WTC11 (cell line): ENCODE measurements around the gene C16orf54. TPM values are rescaled to one million over a fixed set of nuclear protein-coding genes. Genes with fewer than 3 reads are reported as not detected.
"Not testable (repeated sequence)": the region's sequence is repeated elsewhere in the genome, so short reads cannot be mapped to it uniquely, and the experiment has no call there.

ENCODE experiments used
- ATAC-seq: fragments of 200-7000 bp; cut with Tn5 transposase; 2 replicates; pipeline ENCODE4 v1.10.0; 2021; ENCODE audit warnings: mild to moderate bottlenecking, moderate library complexity
- CTCF ChIA-PET: fragments of 300-600 bp; sonication (Branson Sonifier 250); formaldehyde crosslinking; loops from one replicate; lab custom pipeline; 2021; ENCODE audit warnings: antibody characterized with exemption; lab: Charles Lee
- POLR2A ChIA-PET: fragments of 350-600 bp; sonication (Branson Sonifier 250); formaldehyde crosslinking; loops from one replicate; lab custom pipeline; 2021; ENCODE audit warnings: antibody characterized with exemption; lab: Charles Lee
- DNase-seq: peaks from one replicate; pipeline ENCODE4 v3.0.0; 2021; ENCODE audit warnings: low spot score
- H3K27ac Mint-ChIP-seq: 2 replicates; pipeline ENCODE4 v1.8.0; 2021; ENCODE audit warnings: mixed read lengths
- H3K27me3 Mint-ChIP-seq: 2 replicates; pipeline ENCODE4 v1.8.0; 2021; ENCODE audit warnings: low read depth, mild to moderate bottlenecking, moderate library complexity, mixed read lengths
- H3K36me3 Mint-ChIP-seq: 2 replicates; pipeline ENCODE4 v1.8.0; 2021; ENCODE audit warnings: mixed read lengths
- H3K4me1 Mint-ChIP-seq: 2 replicates; pipeline ENCODE4 v1.8.0; 2022; ENCODE audit warnings: mixed read lengths
- H3K4me3 Mint-ChIP-seq: 2 replicates; pipeline ENCODE4 v1.8.0; 2021; ENCODE audit warnings: mild to moderate bottlenecking, moderate library complexity, mixed read lengths
- H3K9me3 Mint-ChIP-seq: 2 replicates; pipeline ENCODE4 v1.8.0; 2021; ENCODE audit warnings: mixed read lengths
- GABPB1 ChIP-seq: sonication (generic); formaldehyde crosslinking; IDR thresholded peaks from 2 replicates; pipeline ENCODE4 v1.8.1; 2023; ENCODE audit warnings: mild to moderate bottlenecking, missing genetic modification reagents
- GRHL2 ChIP-seq: fragments of 250-450 bp; sonication (Bioruptor Pico); IDR thresholded peaks from 2 replicates; pipeline ENCODE4 v1.8.0; 2022; ENCODE audit warnings: mild to moderate bottlenecking, moderate library complexity; ENCODE audit not compliant: insufficient replicate concordance, severe bottlenecking
- IRF2 ChIP-seq: sonication (generic); formaldehyde crosslinking; IDR thresholded peaks from 2 replicates; pipeline ENCODE4 v1.8.0; 2022; ENCODE audit warnings: low read depth, missing genetic modification reagents, borderline replicate concordance
- JAZF1 ChIP-seq: fragments of 250-450 bp; sonication (Bioruptor Pico); IDR thresholded peaks from 2 replicates; pipeline ENCODE4 v1.9.0; 2021; ENCODE audit warnings: moderate library complexity, mild to moderate bottlenecking, inconsistent platforms
- ZNF232 ChIP-seq: sonication (generic); formaldehyde crosslinking; IDR thresholded peaks from 2 replicates; pipeline ENCODE4 v1.8.0; 2022; ENCODE audit warnings: mild to moderate bottlenecking, missing genetic modification reagents
- ZNF263 ChIP-seq: sonication (generic); formaldehyde crosslinking; IDR thresholded peaks from 2 replicates; pipeline ENCODE4 v1.8.1; 2022; ENCODE audit warnings: low read depth, mild to moderate bottlenecking, moderate library complexity, missing genetic modification reagents
- ZNF416 ChIP-seq: fragments of 250-450 bp; sonication (Bioruptor Pico); IDR thresholded peaks from 2 replicates; pipeline ENCODE4 v1.9.0; 2021; ENCODE audit warnings: mild to moderate bottlenecking, inconsistent platforms
- total RNA-seq: library from RNA; stranded (reverse); gene quantifications from 3 replicates; pipeline ENCODE4 v1.2.3, GENCODE V29; 2021
- TF ChIP-seq, protein P1 (sequence below): sonication (generic); formaldehyde crosslinking; conservative IDR thresholded peaks from 2 replicates; pipeline ENCODE4 v1.8.1; 2022; ENCODE audit warnings: mild to moderate bottlenecking, missing genetic modification reagents
- TF ChIP-seq, protein P2 (sequence below): sonication (generic); formaldehyde crosslinking; IDR thresholded peaks from 2 replicates; pipeline ENCODE4 v1.8.0; 2023; ENCODE audit warnings: missing genetic modification reagents, mild to moderate bottlenecking, borderline replicate concordance
- TF ChIP-seq, protein P3 (sequence below): fragments of 250-450 bp; sonication (Bioruptor Pico); conservative IDR thresholded peaks from 2 replicates; pipeline ENCODE4 v1.9.0; 2021; ENCODE audit warnings: mild to moderate bottlenecking
- TF ChIP-seq, protein P4 (sequence below): fragments of 250-450 bp; sonication (Bioruptor Pico); IDR thresholded peaks from 2 replicates; pipeline ENCODE4 v1.9.0; 2021; ENCODE audit warnings: mild to moderate bottlenecking
- TF ChIP-seq, protein P5 (sequence below): sonication (generic); formaldehyde crosslinking; IDR thresholded peaks from 2 replicates; pipeline ENCODE4 v1.8.1; 2022; ENCODE audit warnings: missing genetic modification reagents, borderline replicate concordance

The C16orf54 gene
- total RNA-seq, 1 experiment from 2014 or later: 0.09 TPM

DNA sequence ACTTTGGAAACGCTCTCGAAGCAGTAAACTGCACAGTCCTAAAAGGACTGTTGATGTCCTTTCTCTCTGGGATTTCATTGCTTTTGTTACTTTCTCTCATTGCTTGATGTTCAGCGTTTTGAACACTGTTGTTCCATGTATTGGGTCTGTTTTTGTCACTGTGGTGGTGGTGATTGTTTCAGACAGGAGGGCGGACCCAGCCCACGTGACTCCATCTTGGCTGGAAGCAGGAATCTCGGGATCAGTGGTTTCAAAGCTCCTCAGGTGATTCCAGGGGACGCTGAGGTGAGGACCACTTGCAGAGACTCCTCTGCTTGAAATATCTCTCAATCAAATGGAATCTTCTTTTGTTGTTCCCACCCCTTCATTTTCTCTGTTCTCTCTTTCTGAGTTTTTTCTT, 18.3 kb downstream of the C16orf54 start:
- ATAC-seq: no peak
- no peak for DNase-seq
- Mint-ChIP-seq H3K4me1 (peaks cover 36% of the 10 kb centered on the region), H3K36me3 (peaks cover 69% of the 10 kb centered on the region), H3K9me3 (no peaks in the 10 kb centered on the region), H3K27ac (peak overlapping the region; percentile 87), H3K4me3 (no peak overlapping the region), H3K27me3 (no peaks in the 10 kb centered on the region)
- ChIA-PET POLR2A (no interaction called here), CTCF (interaction anchor here (1.7 kb wide), 1 partner anchor 62 kb away, joined by 5 read pairs; the partner anchor contains the start of gene KIF22)
- TF ChIP-seq, protein P1, sequence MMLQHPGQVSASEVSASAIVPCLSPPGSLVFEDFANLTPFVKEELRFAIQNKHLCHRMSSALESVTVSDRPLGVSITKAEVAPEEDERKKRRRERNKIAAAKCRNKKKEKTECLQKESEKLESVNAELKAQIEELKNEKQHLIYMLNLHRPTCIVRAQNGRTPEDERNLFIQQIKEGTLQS (CRISPR knock-in tag): no peak
- TF ChIP-seq, protein P2, sequence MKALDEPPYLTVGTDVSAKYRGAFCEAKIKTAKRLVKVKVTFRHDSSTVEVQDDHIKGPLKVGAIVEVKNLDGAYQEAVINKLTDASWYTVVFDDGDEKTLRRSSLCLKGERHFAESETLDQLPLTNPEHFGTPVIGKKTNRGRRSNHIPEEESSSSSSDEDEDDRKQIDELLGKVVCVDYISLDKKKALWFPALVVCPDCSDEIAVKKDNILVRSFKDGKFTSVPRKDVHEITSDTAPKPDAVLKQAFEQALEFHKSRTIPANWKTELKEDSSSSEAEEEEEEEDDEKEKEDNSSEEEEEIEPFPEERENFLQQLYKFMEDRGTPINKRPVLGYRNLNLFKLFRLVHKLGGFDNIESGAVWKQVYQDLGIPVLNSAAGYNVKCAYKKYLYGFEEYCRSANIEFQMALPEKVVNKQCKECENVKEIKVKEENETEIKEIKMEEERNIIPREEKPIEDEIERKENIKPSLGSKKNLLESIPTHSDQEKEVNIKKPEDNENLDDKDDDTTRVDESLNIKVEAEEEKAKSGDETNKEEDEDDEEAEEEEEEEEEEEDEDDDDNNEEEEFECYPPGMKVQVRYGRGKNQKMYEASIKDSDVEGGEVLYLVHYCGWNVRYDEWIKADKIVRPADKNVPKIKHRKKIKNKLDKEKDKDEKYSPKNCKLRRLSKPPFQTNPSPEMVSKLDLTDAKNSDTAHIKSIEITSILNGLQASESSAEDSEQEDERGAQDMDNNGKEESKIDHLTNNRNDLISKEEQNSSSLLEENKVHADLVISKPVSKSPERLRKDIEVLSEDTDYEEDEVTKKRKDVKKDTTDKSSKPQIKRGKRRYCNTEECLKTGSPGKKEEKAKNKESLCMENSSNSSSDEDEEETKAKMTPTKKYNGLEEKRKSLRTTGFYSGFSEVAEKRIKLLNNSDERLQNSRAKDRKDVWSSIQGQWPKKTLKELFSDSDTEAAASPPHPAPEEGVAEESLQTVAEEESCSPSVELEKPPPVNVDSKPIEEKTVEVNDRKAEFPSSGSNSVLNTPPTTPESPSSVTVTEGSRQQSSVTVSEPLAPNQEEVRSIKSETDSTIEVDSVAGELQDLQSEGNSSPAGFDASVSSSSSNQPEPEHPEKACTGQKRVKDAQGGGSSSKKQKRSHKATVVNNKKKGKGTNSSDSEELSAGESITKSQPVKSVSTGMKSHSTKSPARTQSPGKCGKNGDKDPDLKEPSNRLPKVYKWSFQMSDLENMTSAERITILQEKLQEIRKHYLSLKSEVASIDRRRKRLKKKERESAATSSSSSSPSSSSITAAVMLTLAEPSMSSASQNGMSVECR: no peak
- TF ChIP-seq IRF2 (CRISPR knock-in tag) (no peak), GRHL2 (CRISPR knock-in tag) (no peak), ZNF232 (CRISPR knock-in tag) (no peak), ZNF416 (CRISPR knock-in tag) (no peak), ZNF263 (CRISPR knock-in tag) (no peak), JAZF1 (no peak)
- TF ChIP-seq, protein P3, sequence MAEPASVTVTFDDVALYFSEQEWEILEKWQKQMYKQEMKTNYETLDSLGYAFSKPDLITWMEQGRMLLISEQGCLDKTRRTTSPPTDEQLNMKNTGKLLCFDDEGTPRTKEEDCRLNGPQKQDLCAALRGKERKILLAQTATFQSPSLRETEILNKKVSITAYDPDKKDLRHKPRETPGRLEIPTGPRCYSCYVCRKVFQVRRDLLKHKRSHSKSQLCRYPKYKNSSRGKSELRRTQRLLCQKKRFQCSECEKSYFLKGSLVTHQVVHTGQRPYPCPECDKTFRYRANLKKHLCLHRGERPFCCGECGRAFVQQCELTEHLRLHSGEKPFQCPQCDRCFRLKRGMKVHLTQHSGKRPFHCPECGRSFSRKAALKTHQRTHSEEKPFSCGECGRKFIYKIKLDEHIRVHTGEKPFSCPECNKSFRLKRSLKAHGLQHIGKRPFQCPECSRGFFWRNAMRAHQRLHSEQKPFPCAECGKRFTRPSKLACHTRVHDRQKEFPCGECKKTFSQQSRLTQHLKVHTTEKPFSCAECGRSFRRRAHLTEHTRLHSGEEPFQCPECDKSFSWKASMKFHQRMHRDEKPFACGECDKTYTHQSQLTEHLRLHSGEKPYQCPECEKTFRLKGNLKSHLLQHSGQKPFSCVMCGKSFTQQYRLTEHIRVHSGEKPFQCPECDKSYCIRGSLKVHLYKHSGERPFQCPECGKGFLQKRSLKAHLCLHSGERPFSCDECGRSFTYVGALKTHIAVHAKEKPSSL: no peak
- TF ChIP-seq, protein P4, sequence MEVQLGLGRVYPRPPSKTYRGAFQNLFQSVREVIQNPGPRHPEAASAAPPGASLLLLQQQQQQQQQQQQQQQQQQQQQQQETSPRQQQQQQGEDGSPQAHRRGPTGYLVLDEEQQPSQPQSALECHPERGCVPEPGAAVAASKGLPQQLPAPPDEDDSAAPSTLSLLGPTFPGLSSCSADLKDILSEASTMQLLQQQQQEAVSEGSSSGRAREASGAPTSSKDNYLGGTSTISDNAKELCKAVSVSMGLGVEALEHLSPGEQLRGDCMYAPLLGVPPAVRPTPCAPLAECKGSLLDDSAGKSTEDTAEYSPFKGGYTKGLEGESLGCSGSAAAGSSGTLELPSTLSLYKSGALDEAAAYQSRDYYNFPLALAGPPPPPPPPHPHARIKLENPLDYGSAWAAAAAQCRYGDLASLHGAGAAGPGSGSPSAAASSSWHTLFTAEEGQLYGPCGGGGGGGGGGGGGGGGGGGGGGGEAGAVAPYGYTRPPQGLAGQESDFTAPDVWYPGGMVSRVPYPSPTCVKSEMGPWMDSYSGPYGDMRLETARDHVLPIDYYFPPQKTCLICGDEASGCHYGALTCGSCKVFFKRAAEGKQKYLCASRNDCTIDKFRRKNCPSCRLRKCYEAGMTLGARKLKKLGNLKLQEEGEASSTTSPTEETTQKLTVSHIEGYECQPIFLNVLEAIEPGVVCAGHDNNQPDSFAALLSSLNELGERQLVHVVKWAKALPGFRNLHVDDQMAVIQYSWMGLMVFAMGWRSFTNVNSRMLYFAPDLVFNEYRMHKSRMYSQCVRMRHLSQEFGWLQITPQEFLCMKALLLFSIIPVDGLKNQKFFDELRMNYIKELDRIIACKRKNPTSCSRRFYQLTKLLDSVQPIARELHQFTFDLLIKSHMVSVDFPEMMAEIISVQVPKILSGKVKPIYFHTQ (CRISPR knock-in tag): no peak
- TF ChIP-seq, protein P5, sequence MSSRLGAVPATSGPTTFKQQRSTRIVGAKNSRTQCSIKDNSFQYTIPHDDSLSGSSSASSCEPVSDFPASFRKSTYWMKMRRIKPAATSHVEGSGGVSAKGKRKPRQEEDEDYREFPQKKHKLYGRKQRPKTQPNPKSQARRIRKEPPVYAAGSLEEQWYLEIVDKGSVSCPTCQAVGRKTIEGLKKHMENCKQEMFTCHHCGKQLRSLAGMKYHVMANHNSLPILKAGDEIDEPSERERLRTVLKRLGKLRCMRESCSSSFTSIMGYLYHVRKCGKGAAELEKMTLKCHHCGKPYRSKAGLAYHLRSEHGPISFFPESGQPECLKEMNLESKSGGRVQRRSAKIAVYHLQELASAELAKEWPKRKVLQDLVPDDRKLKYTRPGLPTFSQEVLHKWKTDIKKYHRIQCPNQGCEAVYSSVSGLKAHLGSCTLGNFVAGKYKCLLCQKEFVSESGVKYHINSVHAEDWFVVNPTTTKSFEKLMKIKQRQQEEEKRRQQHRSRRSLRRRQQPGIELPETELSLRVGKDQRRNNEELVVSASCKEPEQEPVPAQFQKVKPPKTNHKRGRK (CRISPR knock-in tag): no peak

DNA sequence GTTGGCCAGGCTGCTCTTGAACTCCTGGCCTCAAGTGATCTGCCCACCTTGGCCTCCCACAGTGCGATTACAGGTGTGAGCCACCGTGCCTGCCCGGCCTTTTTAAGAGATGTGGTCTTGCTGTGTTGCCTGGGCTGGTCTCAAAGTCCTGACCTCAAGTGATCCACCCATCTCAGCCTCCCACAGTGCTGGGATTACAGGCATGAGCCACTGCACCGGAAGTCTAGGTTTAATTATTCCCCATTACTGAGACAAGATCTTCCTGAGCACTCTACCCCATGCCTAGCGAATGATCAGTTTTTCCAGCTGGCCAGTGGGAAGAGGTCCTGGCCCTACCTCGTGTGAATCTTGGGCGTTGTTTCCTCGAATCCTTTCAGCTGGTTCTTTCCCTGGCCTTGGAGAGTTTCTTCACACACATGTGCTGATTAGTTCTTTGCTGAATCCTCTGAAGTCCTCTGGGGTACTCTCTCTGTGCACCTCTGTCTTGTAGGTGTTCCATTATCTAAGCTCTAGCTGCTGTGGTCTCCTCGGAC, 18.9 kb downstream of the C16orf54 start:
- POLR2A ChIA-PET: no interaction called here
- Mint-ChIP-seq H3K27me3 (no peaks in the 10 kb centered on the region), H3K4me3 (no peak overlapping the region), H3K27ac (peak overlapping the region; percentile 87), H3K4me1 (peaks cover 36% of the 10 kb centered on the region), H3K9me3 (no peaks in the 10 kb centered on the region), H3K36me3 (peaks cover 65% of the 10 kb centered on the region)
- CTCF ChIA-PET: interaction anchor here (1.7 kb wide), 1 partner anchor 63 kb away, joined by 5 read pairs; the partner anchor contains the start of gene KIF22
- TF ChIP-seq GABPB1: no peak
- no peak for ATAC-seq
- DNase-seq: no peak

DNA sequence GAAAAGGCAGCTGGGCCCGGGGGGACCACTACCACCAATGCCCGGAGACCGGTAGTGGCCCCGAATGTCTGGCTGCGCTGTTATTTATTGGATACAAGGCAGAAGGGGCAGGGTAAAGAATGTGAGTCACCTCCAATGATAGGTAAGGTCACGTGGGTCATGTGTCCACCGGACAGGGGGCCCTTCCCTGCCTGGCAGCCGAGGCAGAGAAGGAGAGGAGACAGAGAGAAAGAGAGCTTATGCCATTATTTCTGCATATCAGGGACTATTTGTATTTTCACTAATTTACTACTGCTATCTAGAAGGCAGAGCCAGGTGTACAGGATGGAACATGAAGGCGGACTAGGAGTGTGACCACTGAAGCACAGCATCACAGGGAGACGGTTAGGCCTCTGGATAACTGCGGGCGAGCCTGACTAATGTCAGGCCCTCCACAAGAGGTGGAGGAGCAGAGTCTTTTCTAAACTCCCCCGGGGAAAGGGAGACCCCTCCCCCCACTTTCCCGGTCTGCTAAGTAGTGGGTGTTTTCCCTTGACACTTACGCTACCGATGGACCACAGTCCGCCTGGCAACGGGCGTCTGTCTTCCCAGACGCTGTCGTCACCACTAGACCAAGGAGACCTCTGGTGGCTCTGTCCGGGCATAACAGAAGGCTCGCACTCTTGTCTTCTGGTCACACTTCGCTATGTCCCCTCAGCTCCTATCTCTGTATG, 24.5 kb downstream of the C16orf54 start:
- H3K4me3 Mint-ChIP-seq, H3K27me3 Mint-ChIP-seq, H3K9me3 Mint-ChIP-seq: not testable (repeated sequence)
- ATAC-seq: peak; percentile 68
- peak; percentile 69 for DNase-seq
- CTCF ChIA-PET: interaction anchor here (0.6 to 1.3 kb wide), 6 partner anchors 8 to 333 kb away, joined by 3 to 5 read pairs (median 4); no protein-coding TSS in a partner anchor
- POLR2A ChIA-PET: interaction anchor here (0.6 to 1.3 kb wide), 2 partner anchors 22 to 136 kb away, joined by 3 read pairs; no protein-coding TSS in a partner anchor
- Mint-ChIP-seq H3K4me1 (peaks cover 62% of the 10 kb centered on the region), H3K27ac (peak overlapping the region; percentile 89), H3K36me3 (peaks cover 48% of the 10 kb centered on the region)
